Thyroid gland (tissue), 4 donors: Measurements from ENCODE around the gene ST8SIA5.

ENCODE experiments used
- POLR2A ChIP-seq, 2 donors: fragments of 450-650 bp; IDR thresholded peaks; one replicate each; pipeline ENCODE4 v1.6.1; 2017; ENCODE audit warnings: antibody characterized with exemption in 2 of 2, mild to moderate bottlenecking in 2 of 2, moderate library complexity in 1 of 2
- TF ChIP-seq, protein P1 (sequence below), 6 experiments: fragments of 200-600 bp in 3 of 6; fragments of 450-650 bp in 3 of 6; sonication (generic) in 3 of 6; IDR thresholded peaks; one replicate each; pipeline ENCODE4 v1.5.1; 2016 to 2019; ENCODE audit warnings: antibody characterized with exemption in 6 of 6, mild to moderate bottlenecking in 2 of 6, inconsistent platforms in 1 of 6, moderate library complexity in 1 of 6

DNA sequence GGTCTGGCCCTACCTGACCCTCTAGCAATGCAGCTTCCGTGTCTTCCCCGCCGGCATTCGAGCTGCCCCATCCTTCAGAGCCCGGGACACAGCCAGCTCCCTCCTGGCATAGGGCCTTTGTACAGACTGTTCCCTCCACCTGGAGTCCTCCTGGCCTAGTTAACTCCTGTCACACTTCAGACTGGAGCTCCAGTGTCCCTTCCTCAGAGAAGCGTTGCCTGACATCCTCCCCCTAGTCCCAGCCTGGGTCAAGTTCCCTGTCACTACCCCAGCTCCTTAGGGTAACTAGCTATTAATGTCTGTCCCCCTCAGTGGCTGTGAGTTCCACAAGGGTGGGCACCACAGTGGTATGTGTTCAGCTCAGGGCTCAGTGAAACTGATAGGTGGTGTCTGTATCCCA is 54.4 kb downstream of the ST8SIA5 start:
- TF ChIP-seq POLR2A (IDR thresholded peaks at IDR 0.05) = no peak
- TF ChIP-seq, protein P1, sequence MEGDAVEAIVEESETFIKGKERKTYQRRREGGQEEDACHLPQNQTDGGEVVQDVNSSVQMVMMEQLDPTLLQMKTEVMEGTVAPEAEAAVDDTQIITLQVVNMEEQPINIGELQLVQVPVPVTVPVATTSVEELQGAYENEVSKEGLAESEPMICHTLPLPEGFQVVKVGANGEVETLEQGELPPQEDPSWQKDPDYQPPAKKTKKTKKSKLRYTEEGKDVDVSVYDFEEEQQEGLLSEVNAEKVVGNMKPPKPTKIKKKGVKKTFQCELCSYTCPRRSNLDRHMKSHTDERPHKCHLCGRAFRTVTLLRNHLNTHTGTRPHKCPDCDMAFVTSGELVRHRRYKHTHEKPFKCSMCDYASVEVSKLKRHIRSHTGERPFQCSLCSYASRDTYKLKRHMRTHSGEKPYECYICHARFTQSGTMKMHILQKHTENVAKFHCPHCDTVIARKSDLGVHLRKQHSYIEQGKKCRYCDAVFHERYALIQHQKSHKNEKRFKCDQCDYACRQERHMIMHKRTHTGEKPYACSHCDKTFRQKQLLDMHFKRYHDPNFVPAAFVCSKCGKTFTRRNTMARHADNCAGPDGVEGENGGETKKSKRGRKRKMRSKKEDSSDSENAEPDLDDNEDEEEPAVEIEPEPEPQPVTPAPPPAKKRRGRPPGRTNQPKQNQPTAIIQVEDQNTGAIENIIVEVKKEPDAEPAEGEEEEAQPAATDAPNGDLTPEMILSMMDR (IDR thresholded peaks at IDR 0.05) = no peak
